Measurements from ENCODE around the gene NSD1. TPM values are rescaled to one million over a fixed set of nuclear protein-coding genes. Genes with fewer than 3 reads are reported as not detected.

The NSD1 gene
- total and polyA plus RNA-seq, 2 of the 8 experiments (the other 6 are each of a cell fraction or from before 2014, with no cell fraction given) = 22.8 to 168 TPM

GRCh38 chr5:177171961-177172360 lies 38.4 kb downstream of the NSD1 start (continued):
- no peak for TF ChIP-seq CHD7 (IDR thresholded peaks at IDR 0.05; ENCODE audit: insufficient replicate concordance, low read length)
- TF ChIP-seq RAD21 (IDR thresholded peaks at IDR 0.05 in 1 of 2, conservative IDR thresholded peaks at IDR 0.05 in 1 of 2; ENCODE audit: low read depth in 2 of 2, low read length in 2 of 2) = no peak
